Measurements from ENCODE around the gene TEX48. TPM values are rescaled to one million over a fixed set of nuclear protein-coding genes. Genes with fewer than 3 reads are reported as not detected.

Gene TEX48
- total RNA-seq, 1 experiment from 2014 or later = not detected

DNA sequence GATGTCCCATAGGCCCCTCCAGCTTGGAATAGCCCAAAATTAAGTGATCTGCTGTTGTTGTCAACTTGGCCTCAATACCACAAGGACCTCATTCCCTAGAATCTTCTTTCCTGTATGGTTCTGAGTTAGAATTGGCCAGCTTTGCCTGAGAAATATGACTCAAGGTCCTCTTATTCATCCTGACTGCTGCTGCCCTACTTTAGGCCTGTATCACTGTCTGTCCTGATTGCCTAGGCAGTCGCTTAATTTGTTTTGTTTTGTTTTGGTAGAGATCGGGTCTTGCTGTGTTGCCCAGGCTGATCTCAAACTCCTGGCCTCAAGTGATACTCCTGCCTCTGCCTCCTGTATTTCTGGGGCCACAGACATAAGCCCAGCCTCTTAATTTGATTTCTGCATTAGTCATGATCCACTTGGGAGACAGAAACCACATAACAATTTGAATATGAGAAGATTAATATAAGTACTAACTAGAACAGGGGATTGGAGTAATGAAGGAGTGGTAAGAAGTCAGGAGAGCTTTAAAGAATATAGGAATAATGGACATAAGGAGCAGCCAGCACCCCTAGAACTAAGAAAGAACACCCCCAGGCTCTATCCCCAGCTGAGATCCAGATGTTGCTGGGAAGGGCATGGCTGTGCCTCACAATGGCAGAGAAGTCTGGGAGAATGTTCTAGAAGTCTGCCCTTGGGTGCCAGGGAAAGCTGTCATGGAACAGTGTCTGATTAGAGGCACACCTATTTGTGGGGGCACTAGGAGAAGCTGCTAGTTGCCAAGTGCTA, 29.0 kb downstream of the TEX48 start:
- intact Hi-C loops (cut with micrococcal nuclease; ENCODE audit: unreplicated experiment) (loop anchor here (2.0 to 5.0 kb wide), 2 partner anchors 151 to 248 kb away; no protein-coding TSS in a partner anchor), in situ Hi-C loops (cut with HindIII; ENCODE audit: low pct_unique_long_range_greater_than_20kb, low sequenced_read_pairs) (no loop called here)
- BruUV-seq (replicated peaks) = no TSS peak
- no peak overlapping the region for H3K27ac ChIP-seq (ENCODE audit: low read length)
- no peaks in the 10 kb centered on the region for H3K4me1 ChIP-seq (ENCODE audit: control insufficient read depth, insufficient read depth, low read length)
- TF ChIP-seq POLR2AphosphoS5 (IDR thresholded peaks at IDR 0.05; ENCODE audit: low read depth, low read length) = no peak
- TF ChIP-seq TCF7L2 (IDR thresholded peaks at IDR 0.05; ENCODE audit: low read depth, low read length) = no peak
- TF ChIP-seq, protein P1, sequence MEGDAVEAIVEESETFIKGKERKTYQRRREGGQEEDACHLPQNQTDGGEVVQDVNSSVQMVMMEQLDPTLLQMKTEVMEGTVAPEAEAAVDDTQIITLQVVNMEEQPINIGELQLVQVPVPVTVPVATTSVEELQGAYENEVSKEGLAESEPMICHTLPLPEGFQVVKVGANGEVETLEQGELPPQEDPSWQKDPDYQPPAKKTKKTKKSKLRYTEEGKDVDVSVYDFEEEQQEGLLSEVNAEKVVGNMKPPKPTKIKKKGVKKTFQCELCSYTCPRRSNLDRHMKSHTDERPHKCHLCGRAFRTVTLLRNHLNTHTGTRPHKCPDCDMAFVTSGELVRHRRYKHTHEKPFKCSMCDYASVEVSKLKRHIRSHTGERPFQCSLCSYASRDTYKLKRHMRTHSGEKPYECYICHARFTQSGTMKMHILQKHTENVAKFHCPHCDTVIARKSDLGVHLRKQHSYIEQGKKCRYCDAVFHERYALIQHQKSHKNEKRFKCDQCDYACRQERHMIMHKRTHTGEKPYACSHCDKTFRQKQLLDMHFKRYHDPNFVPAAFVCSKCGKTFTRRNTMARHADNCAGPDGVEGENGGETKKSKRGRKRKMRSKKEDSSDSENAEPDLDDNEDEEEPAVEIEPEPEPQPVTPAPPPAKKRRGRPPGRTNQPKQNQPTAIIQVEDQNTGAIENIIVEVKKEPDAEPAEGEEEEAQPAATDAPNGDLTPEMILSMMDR (IDR thresholded peaks at IDR 0.05) = no peak
- no peak for TF ChIP-seq SIN3A (IDR thresholded peaks at IDR 0.05; ENCODE audit: borderline replicate concordance, insufficient read depth, low read depth, low read length)
- TF ChIP-seq, protein P2, sequence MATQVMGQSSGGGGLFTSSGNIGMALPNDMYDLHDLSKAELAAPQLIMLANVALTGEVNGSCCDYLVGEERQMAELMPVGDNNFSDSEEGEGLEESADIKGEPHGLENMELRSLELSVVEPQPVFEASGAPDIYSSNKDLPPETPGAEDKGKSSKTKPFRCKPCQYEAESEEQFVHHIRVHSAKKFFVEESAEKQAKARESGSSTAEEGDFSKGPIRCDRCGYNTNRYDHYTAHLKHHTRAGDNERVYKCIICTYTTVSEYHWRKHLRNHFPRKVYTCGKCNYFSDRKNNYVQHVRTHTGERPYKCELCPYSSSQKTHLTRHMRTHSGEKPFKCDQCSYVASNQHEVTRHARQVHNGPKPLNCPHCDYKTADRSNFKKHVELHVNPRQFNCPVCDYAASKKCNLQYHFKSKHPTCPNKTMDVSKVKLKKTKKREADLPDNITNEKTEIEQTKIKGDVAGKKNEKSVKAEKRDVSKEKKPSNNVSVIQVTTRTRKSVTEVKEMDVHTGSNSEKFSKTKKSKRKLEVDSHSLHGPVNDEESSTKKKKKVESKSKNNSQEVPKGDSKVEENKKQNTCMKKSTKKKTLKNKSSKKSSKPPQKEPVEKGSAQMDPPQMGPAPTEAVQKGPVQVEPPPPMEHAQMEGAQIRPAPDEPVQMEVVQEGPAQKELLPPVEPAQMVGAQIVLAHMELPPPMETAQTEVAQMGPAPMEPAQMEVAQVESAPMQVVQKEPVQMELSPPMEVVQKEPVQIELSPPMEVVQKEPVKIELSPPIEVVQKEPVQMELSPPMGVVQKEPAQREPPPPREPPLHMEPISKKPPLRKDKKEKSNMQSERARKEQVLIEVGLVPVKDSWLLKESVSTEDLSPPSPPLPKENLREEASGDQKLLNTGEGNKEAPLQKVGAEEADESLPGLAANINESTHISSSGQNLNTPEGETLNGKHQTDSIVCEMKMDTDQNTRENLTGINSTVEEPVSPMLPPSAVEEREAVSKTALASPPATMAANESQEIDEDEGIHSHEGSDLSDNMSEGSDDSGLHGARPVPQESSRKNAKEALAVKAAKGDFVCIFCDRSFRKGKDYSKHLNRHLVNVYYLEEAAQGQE (IDR thresholded peaks at IDR 0.05; ENCODE audit: insufficient read depth in 1 of 2, low read depth in 2 of 2, low read length in 1 of 2) = no peak
- POLR2A ChIA-PET = no interaction called here
- no peaks in the 10 kb centered on the region for H3K36me3 ChIP-seq (ENCODE audit: control insufficient read depth, insufficient read depth, low read length)
- no peak overlapping the region for H3K4me3 ChIP-seq (ENCODE audit: low read depth in 2 of 2, low read length in 2 of 2)
- H3K9me3 ChIP-seq (ENCODE audit: control insufficient read depth, insufficient read depth, low read depth, low read length) = no peaks in the 10 kb centered on the region
- H3K27me3 ChIP-seq (ENCODE audit: control insufficient read depth, insufficient read depth, low read length) = no peaks in the 10 kb centered on the region
- DNase-seq (ENCODE audit: low read depth, low spot score) (no peak), ATAC-seq (peak; percentile 56)
- CTCF ChIA-PET = interaction anchor here (0.6 to 1.9 kb wide), 9 partner anchors 41 to 247 kb away, joined by 3 to 15 read pairs (median 5); no protein-coding TSS in a partner anchor

DNA sequence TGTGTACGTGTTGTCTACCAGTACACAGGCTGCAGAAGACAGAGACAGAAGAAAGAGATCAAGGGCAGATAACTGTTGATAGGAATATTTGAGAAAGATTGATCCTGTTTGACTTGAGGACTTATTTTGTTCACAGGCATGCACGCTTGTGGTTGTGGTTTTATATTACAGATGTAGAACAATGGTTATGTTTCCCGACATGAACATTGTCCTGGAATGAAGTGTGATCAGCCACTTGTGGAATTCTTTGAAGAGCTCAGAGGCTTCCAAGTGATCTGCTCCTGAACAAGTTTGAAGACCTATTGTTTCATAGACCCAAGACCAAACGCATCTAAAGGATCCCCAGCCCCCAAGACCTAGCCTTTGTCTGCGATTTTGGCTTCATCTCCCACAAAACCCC, 38.1 kb downstream of the TEX48 start:
- H3K4me3 ChIP-seq (ENCODE audit: low read depth in 2 of 2, low read length in 2 of 2) = no peak overlapping the region
- POLR2A ChIA-PET = no interaction called here
- ATAC-seq = no peak
- no peaks in the 10 kb centered on the region for H3K9me3 ChIP-seq (ENCODE audit: control insufficient read depth, insufficient read depth, low read depth, low read length)
- TF ChIP-seq SIN3A (IDR thresholded peaks at IDR 0.05; ENCODE audit: borderline replicate concordance, insufficient read depth, low read depth, low read length) = no peak
- TF ChIP-seq, protein P2 (IDR thresholded peaks at IDR 0.05; ENCODE audit: insufficient read depth in 1 of 2, low read depth in 2 of 2, low read length in 1 of 2) = no peak
- TF ChIP-seq POLR2AphosphoS5 (IDR thresholded peaks at IDR 0.05; ENCODE audit: low read depth, low read length) = no peak
- TF ChIP-seq, protein P1 (IDR thresholded peaks at IDR 0.05) = no peak
- no peak for TF ChIP-seq TCF7L2 (IDR thresholded peaks at IDR 0.05; ENCODE audit: low read depth, low read length)
- H3K4me1 ChIP-seq (ENCODE audit: control insufficient read depth, insufficient read depth, low read length) = no peaks in the 10 kb centered on the region
- in situ Hi-C loops (cut with HindIII; ENCODE audit: low pct_unique_long_range_greater_than_20kb, low sequenced_read_pairs) (no loop called here), intact Hi-C loops (cut with micrococcal nuclease; ENCODE audit: unreplicated experiment) (no loop called here)
- DNase-seq (ENCODE audit: low read depth, low spot score) = no peak
- no peak overlapping the region for H3K27ac ChIP-seq (ENCODE audit: low read length)
- H3K27me3 ChIP-seq (ENCODE audit: control insufficient read depth, insufficient read depth, low read length) = no peaks in the 10 kb centered on the region
- no peaks in the 10 kb centered on the region for H3K36me3 ChIP-seq (ENCODE audit: control insufficient read depth, insufficient read depth, low read length)
- BruUV-seq (replicated peaks) = no TSS peak
- CTCF ChIA-PET = no interaction called here
